8988T (cell line): Measurements from ENCODE around the gene ARHGEF7.

Experiments used
- DNase-seq: peaks from one replicate; pipeline ENCODE4 v3.0.0; 2011

ARHGEF7 gene

DNA sequence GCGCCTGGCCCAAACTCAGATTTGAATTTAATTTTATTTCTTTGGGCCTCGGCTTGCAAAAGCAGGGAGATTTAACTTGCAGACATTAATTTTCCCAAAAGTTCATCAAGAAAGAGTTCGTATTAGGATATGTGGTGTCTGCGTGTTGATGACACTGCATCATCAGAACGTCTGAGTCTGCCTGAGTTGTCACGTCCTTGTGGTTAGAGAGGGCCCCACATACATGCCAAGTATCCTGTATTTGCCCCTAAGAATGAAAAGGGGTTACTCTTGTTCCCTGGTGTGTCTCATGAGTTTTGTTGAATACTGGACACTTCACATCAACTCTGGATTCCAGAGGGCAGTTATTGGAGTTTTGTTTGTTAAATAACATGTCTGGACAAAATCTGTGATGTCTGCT lies 199.7 kb downstream of the ARHGEF7 start:
- no peak for DNase-seq

DNA sequence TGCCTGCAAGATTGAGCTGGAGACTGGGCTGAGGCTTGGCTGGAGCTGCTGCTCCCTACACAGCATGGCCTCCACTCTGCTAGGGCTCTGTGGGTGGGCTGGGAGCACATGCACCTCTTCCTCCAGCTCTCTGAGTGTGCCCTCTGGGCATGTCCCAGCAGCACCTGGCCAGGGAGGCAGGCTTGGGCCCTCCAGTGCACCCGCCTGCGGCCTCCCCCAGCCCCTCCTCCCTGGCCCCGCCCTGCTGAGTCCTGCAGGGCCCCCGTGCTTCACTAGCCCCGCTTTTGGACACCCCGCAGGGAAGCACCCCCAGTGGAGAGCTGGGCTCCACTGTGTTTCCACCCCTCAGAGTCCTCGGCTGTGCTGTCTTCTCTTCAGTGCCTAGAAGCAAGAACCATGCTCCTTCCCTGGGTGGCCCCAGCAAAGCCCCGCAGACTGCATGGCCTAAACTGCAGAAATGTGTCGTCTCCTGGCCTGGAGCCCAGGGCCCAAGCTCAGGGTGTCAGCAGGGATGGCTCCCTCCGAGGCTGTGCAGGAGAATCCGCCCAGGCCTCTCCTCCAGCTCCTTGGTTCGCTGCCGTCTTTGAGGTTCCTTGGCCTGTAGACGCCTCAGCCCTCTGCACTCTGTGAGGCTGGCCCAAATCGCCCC lies 200.4 kb downstream of the ARHGEF7 start:
- no peak for DNase-seq

DNA sequence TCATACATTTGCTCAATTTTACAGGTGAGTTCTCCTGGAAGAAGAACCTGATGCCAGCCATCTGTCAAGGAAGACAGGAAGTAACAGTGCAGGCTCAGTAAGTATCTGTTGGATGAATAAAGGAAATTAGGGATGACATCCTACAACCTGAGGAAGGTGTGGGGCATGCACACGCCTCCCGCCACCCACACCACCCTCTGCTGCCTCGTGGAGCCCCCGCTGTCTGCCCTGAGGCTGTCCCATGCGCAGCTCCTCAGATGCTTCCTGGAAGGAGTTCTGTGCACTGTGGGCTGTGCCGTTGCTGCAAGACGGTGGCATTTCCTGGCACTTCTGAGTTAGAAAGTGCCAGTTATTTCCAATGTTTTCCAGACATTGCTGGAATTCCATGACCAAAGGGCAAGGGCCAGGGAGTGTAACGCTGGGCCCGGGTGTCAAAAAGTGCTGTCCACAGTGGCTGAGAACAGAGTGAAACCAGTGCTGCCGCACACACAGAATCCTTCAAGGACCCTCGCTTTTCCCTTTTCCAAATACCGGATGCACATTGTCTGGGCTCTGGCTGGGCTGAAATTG lies 201.1 kb downstream of the ARHGEF7 start:
- no peak for DNase-seq

GRCh38 chr13:111317042-111317550 lies 202.0 kb downstream of the ARHGEF7 start:
- no peak for DNase-seq

DNA sequence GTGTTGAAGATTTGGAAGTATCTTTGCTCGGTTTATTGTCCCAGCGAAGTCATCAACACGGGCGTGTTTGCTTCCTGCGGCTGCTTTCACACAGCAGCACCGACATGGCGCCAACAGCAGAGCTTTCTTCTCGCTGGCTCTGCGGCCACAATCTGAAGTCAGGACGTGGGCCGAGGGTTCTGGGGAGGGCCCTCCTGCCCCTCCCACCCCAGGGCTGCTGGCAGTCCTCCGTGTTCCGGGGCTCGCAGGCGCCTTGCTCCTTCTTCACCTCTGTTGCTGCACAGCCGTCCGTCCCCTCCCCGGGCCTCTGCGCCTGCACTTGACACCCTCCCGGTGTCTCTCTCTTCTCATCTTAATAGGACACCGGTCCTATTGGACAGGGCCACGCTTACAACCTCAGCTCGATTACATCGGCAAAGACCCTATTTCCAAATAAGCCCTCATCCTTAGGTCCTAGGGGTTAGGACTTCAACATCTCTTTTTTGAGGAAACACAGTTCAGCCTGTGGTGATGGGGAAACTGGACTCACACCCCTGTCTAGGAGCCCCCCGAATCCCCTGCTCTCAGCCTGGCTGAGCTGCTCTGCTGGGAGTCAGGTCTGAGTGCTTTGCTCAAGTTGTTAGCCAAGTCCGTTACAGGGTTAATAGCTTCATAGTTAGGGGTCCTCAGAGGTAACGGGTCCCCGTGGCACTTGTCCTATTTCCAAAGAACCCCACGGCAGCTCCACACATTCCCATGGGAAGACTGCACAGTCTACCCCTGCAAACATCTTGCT lies 202.6 kb downstream of the ARHGEF7 start:
- DNase-seq, result no peak

- no peak for DNase-seq
Measured at GRCh38 chr13:111318386-111318785, 203.3 kb downstream of the ARHGEF7 start.

GRCh38 chr13:111319521-111319920 lies 204.4 kb downstream of the ARHGEF7 start:
- DNase-seq, result no peak

DNA sequence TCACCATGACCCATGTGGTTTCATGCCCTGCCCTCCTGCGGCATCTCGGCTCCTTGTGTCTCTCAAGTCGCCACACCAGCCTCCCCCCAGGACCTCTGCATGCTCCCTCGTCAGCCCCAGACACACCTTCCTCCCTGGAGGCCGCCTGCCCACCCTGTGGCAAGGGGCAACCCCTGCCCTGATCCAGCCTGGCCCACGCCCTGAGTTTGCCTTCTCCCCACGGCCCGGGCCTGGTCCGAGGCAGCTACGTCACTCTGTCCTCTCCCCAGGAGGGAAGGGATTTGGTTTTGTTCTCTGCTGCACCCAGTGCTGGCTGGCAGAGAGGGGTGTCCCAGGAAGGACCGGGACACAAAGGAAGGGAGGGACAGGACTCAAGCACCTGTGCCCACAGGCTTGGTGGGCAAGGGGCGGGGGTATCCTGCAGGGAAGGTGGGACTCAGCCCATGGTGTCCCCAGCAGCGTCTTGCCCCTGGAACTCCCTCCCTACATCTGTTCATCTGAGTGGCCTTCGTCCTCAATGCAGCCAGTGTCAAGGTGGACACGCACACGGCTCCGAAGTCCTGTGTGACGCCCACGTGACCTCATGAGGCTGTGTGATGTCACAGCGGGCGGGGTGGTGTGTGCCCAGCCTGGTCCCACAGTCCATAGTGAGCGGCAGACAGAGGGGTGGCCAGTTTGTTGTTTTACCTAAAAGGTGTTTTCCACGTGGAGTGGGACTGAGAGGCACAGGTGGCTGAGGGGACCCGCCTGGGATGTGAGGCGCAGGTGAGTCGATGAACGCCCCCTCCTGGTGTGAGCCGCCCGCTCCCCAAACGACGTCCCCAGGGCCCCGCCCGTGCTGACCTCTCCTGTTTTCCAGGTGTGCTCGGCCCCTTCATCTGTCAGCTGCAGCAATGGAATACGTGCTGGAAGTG lies 205.1 kb downstream of the ARHGEF7 start, which contains the start of gene TEX29:
TEX29 (plus strand) TSS at position 645 of the 914 bp plus-strand sequence; CDS start at position 894, 249 bp downstream.
- no peak for DNase-seq

GRCh38 chr13:111322001-111322915 lies 207.1 kb downstream of the ARHGEF7 start:
- no peak for DNase-seq

- no peak for DNase-seq
Measured at GRCh38 chr13:111322916-111323331, 207.8 kb downstream of the ARHGEF7 start.

DNA sequence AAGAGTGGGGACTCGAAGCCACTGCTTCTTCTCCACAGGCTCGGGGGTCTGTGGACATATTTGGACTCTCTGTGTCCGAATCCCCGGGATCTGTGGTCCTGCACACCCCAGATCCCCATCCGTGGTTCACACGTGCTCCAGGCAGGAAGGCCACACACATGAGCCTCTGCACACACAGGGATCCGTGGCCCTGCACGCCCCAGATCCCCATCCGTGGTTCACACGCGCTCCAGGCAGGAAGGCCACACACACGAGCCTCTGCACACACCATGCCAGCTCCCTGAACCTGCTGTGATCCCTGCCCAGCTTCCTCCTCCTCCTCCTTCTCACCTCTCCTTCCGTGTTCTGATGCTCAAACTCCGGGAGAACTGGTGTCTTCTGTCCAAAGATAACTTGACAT lies 208.4 kb downstream of the ARHGEF7 start:
- no peak for DNase-seq

DNA sequence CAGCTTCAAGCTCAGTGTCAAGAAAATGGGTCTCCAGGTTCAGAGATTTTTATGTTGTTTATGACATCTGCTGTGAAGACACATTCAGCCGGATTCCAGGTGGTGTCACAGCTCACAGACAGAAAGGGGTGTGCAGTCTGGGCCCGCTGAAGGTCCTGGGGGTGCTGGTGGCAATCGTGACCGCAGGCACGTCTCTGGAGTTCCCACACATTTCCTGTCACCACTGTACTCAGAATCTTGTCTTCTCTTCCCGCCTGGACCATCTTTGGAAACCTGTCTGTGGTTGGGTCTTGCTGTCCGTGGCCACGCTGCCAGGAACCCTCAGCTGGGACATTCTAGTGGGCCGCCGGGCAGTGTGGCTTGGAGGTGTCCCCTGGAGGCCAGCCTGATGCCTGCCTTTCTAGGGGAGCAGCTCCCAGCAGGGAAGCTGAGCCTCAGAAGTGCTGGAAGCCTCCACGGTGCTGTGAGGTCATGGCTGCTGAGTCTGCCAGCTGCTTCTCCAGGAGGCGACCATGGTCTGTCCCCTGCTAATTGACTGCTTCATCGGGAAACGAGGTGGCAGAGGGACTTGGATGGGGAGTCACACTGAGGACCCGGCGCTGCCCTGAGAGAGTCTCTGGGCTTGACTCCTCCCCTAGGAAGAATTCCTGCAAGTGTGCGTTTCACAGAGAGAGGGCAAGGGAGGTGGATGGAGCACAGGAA lies 209.0 kb downstream of the ARHGEF7 start:
- no peak for DNase-seq

GRCh38 chr13:111324736-111325135 lies 209.6 kb downstream of the ARHGEF7 start:
- no peak for DNase-seq

DNA sequence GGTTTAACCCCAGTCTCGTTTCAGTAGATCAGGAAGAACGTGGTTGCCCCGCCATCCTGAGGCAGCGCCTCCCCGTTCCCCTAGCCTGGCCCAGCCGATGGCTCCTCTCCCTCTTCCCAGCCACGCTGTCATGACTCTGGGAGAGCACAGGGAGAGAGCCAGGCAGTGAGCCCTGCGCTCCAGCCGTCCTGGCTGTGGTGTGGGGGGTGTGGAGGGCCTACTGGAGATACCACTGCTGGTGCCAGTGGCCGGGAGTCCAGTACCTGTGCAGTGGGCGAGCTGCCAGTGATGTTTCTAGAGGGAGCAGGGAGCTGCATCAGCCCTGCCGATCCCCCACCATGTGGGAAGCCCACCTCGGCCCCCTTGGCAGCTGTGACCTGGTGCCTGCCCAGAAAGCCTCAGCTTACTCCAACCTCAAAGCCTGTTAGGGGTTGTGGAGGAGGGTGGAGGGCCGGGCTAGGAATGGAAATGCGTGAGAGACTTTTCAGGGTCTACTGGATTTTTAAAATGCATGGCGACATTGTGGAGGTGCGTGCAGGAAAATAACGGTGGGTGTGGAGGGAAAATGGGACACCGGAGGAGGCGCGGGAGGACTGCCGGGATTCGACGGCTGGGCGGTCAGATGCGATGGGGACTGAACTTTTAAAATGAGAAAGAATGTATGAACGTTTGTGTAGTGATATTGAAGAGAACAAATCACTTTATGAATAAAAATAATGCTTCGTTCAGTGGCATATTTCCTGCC lies 210.2 kb downstream of the ARHGEF7 start:
- DNase-seq, result no peak

- no peak for DNase-seq
Measured at GRCh38 chr13:111325941-111326620, 211.0 kb downstream of the ARHGEF7 start.

DNA sequence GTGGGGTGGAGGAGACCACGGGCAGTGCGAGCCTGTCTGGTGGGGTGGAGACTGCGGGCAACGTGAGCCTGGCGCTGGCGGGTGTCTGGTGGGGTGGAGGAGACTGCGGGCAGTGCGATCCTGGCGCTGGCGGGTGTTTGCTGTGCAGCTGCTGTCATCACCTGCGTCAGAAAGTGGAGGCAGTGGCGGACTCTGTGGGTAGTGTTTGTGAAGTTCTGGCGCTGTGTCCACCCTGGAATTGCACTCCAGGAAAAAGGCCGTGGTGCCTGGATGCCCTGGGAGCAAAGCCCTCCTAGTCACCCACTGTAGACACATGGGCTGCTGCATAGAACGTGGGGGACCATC lies 211.5 kb downstream of the ARHGEF7 start:
- no peak for DNase-seq

GRCh38 chr13:111326981-111327642 lies 212.0 kb downstream of the ARHGEF7 start:
- no peak for DNase-seq

DNA sequence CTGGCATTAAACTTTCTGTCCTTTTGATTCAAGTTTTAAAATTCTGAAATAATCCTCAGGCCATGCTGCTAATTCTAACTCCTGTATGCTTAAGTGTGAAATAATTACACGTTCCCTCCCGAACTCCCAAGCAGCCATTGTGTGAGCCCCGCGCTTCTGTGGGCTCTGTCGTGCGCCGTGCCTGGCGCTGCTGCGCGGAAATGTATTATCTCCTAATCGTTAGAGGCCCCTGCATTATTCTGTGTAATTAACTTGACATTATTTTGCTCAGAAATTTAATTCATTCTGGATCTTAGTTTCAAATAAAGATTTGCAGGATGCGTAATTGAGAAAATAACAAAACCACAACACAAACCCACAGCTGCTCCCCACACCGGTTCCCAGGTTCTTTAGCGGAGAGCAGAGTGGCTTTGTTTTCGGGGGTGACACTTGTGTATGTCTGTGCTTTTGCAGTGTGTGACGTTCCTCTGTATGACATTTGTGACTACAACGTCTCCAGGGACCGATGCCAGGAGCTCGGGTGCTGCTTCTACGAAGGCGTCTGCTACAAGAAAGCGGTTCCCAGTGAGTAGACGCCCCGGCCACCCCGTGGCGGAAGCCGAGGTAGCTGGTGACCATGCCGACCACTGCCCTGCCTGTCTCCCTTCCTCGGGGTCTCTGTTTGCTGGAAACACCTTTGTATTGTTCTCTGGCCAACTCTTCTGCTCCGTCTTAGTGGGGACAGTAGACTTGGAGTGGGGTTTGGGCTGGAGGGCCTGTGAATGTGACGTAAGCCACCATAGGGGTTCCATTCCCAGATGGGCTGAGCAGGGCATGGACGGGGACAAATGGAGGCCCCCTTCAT lies 212.8 kb downstream of the ARHGEF7 start:
- DNase-seq, result no peak
